Fibroblast of skin of scalp (primary cell): ENCODE measurements around the gene TMEM161B.
"Not testable (repeated sequence)": the region's sequence is repeated elsewhere in the genome, so short reads cannot be mapped to it uniquely, and the experiment has no call there.

Experiments used
- DNase-seq: peaks from one replicate; pipeline ENCODE4 v3.0.0-alpha.2; 2013

TMEM161B gene

DNA sequence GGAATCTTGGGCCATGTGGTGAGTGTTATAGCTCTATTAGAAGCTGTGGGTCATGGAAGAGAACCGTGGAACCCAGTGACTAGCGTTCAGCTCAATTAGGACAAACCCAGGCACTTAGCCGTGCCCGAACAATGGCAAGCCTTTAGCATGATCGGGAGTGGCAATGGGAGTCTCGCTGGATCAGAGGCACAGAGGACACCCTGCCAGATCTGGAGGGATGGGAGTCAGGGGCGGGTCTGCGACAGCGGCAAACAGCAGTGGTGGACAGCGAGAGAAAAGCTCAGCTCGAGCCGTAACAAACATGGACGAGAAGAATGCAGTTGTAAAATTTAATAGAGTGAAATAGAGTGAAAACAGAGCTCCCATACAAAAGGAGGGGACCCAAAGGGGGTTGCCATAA, 91.2 kb downstream of the TMEM161B start:
- not testable (repeated sequence) for DNase-seq

DNA sequence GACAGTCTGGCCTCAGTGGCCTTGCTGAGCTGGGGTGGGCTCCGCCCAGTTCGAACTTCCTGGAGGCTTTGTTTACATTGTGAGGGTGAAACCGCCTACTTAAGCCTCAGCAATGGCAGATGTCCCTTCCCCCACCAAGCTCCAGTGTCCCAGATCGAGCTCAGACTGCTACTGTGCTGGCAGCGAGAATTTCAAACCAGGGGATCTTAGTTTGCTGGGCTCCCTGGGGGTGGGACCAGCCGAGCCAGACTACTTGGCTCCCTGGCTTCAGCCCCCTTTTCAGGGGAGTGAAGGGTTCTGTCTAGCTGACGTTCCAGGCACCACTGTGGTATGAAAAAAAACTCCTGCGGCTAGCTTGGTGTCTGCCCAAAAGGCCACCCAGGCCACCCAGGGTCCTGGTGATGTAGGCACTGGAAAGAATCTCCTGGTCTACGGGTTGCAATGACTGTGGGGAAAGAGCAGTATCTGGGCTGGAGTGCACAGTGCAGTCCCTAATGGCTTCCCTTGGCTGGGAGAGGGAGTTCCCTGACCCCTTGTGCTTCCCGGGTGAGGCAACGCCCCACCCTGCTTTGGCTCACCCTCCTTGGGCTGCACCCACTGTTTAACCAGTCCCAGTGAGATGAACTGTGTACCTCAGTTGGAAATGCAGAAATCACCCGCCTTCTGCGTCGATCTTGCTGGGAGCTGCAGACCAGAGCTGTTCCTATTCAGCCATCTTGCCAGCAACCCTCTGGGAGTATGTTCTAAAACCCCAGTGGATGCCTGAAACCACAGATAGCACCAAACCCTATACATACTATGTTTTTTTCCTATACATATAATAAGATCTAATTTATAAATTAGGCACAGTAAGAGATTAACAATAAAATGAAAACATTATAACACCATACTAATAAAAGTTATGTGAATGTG, 95.5 kb downstream of the TMEM161B start:
- DNase-seq: no peak

DNA sequence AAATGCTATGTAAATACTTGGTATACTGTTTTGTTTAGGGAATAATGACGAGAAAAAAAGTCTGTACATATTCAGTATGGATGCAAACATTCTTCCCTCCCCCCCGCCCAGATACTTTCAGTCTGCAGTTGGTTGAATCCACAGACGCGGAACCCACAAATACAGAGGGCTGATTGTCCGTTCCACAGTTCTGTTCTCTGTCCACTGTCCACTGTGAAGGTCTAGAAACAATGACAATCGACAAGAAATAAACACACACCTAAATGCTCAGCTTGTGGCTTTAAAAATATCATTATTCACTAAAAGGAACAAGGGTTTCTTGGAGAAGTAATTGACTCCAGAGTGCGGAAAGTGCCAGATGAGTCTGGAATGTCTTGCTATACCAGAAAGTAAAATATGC, 109.1 kb downstream of the TMEM161B start:
- DNase-seq: no peak

DNA sequence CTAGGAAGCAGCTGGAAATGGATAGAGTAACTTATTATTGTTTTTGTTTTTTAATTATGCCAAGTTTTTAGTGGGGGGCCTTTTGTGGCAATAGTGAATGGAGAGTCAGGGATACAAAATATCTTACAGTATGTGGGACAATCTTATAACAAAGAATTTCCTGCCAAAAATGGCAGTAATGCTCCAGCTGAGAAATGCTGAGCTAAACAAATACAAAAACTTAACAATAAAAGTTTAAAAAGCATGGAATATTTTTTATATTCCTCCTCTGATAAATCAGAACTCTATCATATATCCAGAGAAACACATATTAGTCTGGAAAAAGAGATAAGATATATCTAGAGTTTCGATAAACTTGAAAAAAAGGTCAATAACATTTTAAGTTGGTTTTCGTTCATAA, 110.6 kb downstream of the TMEM161B start:
- no peak for DNase-seq

DNA sequence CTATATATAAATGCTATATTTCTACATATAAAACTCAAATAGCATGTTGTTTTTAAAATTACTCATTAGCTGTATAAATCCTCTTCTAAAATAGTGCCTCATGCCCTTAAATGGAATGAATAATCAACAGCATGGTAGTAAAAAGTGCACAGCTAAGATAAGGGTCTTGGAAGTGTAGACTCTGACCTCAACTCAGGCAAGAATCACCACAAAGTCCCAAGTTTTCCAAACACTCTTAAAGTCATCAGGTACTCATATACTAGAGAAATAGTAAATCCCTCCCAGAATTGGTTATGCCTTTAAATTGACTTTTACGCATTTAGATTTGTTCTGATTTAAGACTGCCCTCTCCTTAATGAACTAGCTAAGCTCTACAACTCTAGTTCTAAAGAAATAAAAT, 113.8 kb downstream of the TMEM161B start:
- no peak for DNase-seq

DNA sequence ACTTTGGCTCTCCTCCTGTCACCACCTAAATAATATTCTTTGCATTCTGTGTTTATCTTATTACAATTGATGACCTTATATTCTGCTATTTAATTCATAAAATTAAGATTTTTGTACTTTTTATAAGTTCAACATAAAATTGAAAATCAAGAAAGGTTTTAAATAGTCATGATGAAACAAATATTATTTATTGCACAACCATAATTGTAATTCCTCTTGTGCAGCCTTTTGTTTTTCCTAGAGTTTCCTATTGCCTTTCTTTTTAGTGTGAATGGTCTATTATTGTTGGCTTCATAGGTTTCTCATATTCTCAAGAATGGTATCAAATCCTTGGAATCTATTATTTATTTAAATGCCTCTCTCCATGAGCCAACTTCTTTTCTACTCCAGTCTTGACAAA, 117.9 kb downstream of the TMEM161B start:
- DNase-seq: no peak

DNA sequence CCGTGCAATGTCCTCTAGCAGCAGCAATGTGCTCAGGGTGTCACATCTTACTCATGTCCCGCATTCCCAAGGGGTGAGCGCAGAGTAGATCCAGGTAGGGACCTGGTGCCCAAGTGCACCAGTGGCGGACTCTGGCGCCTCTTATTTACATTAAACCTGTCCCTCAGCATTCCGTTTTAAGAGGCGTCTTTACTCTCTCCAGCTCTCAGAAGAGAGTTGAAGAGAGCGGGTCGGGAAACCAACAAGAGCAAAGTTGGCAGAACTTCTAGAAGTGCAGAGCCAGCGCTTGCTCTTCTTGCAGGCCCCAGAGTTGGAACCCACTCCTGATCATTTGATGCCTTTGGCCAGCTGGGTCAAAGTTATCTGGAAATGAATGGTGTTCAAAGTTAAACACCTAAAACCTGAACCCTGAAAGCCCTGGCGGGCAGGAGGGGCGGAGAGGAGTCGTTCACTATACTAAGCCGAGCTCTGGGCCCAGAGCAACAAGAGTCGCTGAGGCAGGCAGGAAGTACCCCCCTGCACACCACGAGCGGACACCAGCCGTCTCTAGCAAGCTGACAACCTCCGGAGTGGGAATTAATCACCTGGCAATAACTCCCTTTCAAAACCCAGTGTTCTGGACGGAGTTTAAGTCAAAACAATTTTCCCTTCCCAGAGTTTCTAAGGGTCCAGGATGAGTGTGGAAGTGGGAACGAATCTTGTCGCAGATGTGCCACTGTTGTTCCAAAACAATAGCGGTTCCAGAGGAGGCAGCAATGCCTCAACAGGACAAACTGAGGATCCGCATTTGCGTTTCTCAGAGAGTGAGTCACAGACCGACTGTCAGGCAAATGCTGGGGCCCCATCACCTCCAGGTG, 122.8 kb downstream of the TMEM161B start:
- DNase-seq: no peak

DNA sequence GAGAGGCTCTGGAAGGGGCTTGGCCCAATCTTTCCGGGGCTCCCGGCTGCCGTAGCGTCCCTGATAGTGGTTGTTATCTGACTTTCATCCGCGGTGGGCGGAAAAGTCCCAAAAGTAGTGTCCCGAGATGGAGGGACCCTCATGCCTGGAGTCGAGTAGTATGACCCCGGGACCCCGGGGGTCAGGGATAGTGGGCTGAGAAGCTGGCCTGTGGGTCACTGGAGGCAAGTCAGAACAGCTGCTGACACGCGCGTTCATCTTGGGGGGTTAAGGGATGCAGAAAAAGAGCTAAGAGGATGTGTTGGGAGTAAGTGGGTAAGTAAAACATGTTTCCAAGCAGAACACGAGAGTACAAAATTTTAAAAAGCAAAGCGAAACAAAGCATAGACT, 123.4 kb downstream of the TMEM161B start:
- DNase-seq: no peak
